Bladder microvascular endothelial cell (primary cell): ENCODE measurements around the gene PTPRO. TPM values are rescaled to one million over a fixed set of nuclear protein-coding genes. Genes with fewer than 3 reads are reported as not detected.

ENCODE experiments used
- total RNA-seq: library from RNA; depleted of rRNA; stranded (reverse); fragments of >200 nt; gene quantifications from 2 replicates; pipeline ENCODE4 v1.2.3, GENCODE V29; 2014

Gene PTPRO
- total RNA-seq: under 0.01 and 0.06 TPM in 2 replicates

DNA sequence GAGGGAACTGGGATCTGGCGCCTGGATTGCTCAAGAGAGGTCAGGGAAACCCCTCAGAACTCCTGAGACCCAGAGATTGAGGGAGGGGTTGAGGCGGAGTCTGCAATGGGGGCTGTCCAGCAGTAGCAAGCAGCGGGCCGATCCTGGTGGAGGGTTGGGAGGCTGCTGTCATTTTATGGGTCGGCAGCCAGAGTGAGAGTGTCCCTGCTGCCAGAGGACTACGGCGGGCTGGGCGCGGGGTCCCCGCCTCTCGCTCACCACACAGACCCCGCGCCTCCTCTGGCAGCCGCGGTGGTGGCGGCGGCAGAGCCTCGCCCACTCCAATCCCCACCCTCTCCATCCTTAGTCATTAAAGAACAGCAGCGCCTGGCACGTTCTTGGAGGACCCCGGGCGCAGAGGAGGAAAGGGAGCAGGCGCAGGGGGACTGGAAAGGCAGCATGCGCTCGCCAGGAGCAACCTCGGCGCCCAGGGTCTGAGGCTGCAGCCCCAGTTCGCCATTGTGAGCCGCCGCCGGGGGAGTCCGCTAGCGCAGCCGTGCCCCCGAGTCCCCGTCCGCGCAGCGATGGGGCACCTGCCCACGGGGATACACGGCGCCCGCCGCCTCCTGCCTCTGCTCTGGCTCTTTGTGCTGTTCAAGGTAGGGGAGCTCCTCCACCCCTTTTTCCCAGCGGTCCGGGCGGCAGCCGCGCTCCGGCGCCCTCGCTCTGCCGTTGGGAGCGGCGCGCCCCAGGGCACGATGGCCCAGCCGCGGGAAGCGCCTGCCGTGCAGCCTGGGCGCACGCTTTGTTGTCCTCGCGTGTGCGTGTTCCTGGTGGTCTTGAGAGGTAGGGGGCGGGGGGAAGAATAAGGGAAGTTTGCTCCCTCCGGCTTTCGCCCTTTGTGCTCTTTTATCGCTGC lies at the start of gene PTPRO:
Gene PTPRO, plus strand, starts transcription at position 345 of the 898 bp plus-strand sequence.

Other genes with a start within 250 kb of the PTPRO start
- gene RERG, start 101.1 kb upstream of the PTPRO start, total RNA-seq: under 0.01 TPM in 1 of 2 replicates, not detected in the other